Measurements from ENCODE around the gene CDHR5.

GRCh38 chr11:568306-569157 lies 56.2 kb downstream of the CDHR5 start:
- TF ChIP-seq GATA2 (IDR thresholded peaks at IDR 0.05; ENCODE audit: low read depth, low read length) (no peak), GATA3 (IDR thresholded peaks at IDR 0.05; ENCODE audit: low read depth, low read length) (no peak)

Measured in SH-SY5Y (cell line).